HG02678 (cell line): Measurements from ENCODE around the gene AKAP12.

ENCODE experiments used
- ATAC-seq: cut with Tn5 transposase; IDR thresholded peaks from one replicate; pipeline ENCODE4 v1.9.1; 2021; ENCODE audit warnings: mild to moderate bottlenecking, moderate library complexity; ENCODE audit not compliant: unreplicated experiment

Gene AKAP12

GRCh38 chr6:151276112-151276740 is 36.5 kb downstream of the AKAP12 start:
- no peak for ATAC-seq

- ATAC-seq: no peak
Measured at GRCh38 chr6:151279891-151280290, 40.1 kb downstream of the AKAP12 start.

GRCh38 chr6:151280859-151281258 is 41.1 kb downstream of the AKAP12 start:
- no peak for ATAC-seq

GRCh38 chr6:151284012-151284411 is 44.2 kb downstream of the AKAP12 start:
- ATAC-seq: no peak

GRCh38 chr6:151284548-151285017 is 44.8 kb downstream of the AKAP12 start:
- no peak for ATAC-seq

GRCh38 chr6:151285122-151285521 is 45.4 kb downstream of the AKAP12 start:
- no peak for ATAC-seq

GRCh38 chr6:151286214-151286613 is 46.4 kb downstream of the AKAP12 start:
- no peak for ATAC-seq

- ATAC-seq: no peak
Measured at GRCh38 chr6:151288712-151289398, 49.1 kb downstream of the AKAP12 start.

GRCh38 chr6:151289399-151290007 is 49.7 kb downstream of the AKAP12 start:
- no peak for ATAC-seq

GRCh38 chr6:151290877-151291721 is 51.3 kb downstream of the AKAP12 start:
- ATAC-seq: no peak

GRCh38 chr6:151291722-151292059 is 51.9 kb downstream of the AKAP12 start:
- no peak for ATAC-seq

GRCh38 chr6:151292974-151293687 is 53.4 kb downstream of the AKAP12 start:
- no peak for ATAC-seq

GRCh38 chr6:151293688-151294016 is 53.9 kb downstream of the AKAP12 start:
- ATAC-seq: no peak

GRCh38 chr6:151294561-151295101 is 54.9 kb downstream of the AKAP12 start:
- ATAC-seq: no peak

GRCh38 chr6:151297886-151298285 is 58.1 kb downstream of the AKAP12 start:
- ATAC-seq: no peak

- no peak for ATAC-seq
Measured at GRCh38 chr6:151299011-151299410, 59.2 kb downstream of the AKAP12 start.

- ATAC-seq: no peak
Measured at GRCh38 chr6:151300267-151300991, 60.7 kb downstream of the AKAP12 start.

- no peak for ATAC-seq
Measured at GRCh38 chr6:151301547-151301946, 61.8 kb downstream of the AKAP12 start.

- no peak for ATAC-seq
Measured at GRCh38 chr6:151303231-151303630, 63.5 kb downstream of the AKAP12 start.

GRCh38 chr6:151306269-151306783 is 66.6 kb downstream of the AKAP12 start:
- no peak for ATAC-seq
